Measurements from ENCODE around the gene TSPO.

Gene TSPO

GRCh38 chr22:43179911-43180195 lies 28.5 kb downstream of the TSPO start:
- DNase-seq, result no peak

GRCh38 chr22:43180670-43181069 lies 29.3 kb downstream of the TSPO start:
- no peak for DNase-seq

DNA sequence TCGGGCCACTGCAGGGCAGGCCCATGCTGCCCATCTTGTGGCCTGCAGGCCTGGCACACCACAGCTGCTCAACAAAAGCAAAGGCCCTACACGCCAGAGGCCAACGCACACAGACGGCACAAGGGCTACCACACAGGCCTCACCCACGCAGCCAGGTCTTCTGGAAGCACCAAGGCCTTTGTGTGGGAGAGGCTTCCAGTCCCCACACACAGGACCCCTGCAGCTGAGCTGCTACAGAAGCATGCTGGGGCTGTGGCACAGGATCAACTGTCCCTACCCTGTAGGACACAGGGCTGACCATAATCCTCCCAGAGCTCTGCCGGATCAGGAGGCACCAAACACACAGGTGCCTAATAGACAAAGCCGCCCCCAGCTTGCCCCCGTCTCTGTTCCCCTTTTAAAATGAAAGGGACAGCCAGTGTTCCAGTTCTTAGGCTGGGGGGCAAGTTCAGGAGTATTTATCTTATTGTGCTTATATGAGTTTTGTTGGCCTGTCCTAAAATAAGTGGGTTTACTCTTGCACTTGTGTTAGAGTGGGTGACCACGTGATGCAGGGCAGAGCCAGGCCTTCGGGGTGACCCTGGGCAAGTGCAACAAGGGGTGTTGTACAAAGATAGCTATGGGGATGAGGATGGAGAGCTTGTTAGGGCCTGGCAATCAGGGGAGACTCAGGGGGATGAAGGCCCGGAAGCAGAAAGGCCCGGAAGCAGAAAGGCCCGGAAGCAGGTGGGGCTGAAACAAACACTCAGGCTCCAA lies 30.1 kb downstream of the TSPO start:
- DNase-seq, result no peak

GRCh38 chr22:43182118-43182517 lies 30.8 kb downstream of the TSPO start:
- no peak for DNase-seq

DNA sequence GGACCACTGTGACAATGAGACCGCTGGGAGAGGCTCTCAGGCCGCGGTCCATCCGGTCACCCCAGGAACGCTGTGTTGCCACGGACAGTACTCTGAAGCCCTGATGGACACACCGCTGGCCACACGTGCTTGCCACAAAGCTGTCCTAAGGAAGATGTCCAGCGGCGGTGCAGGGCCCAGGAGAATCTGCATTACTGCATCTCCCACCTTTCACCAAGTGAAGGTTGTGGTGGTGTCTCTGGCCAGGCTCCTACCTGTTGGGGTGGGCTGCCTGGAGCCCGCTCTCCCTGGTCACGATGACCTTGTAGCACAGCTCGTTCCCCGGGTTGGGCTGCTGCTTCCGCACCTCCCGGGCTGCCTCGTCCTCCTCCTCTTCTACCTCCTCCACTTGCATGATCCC lies 31.4 kb downstream of the TSPO start:
- DNase-seq, result no peak

GRCh38 chr22:43183496-43184277 lies 32.3 kb downstream of the TSPO start:
- DNase-seq, result peak; percentile 25

GRCh38 chr22:43185860-43186261 lies 34.5 kb downstream of the TSPO start:
- DNase-seq, result peak; percentile 7

- peak; percentile 74 for DNase-seq
These were observed 35.2 kb downstream of the TSPO start, which contains the start of gene TTLL12 for GRCh38 chr22:43186272-43187170. TTLL12 (minus strand) TSS chr22:43187134; CDS start chr22:43187069, 65 bp downstream.

DNA sequence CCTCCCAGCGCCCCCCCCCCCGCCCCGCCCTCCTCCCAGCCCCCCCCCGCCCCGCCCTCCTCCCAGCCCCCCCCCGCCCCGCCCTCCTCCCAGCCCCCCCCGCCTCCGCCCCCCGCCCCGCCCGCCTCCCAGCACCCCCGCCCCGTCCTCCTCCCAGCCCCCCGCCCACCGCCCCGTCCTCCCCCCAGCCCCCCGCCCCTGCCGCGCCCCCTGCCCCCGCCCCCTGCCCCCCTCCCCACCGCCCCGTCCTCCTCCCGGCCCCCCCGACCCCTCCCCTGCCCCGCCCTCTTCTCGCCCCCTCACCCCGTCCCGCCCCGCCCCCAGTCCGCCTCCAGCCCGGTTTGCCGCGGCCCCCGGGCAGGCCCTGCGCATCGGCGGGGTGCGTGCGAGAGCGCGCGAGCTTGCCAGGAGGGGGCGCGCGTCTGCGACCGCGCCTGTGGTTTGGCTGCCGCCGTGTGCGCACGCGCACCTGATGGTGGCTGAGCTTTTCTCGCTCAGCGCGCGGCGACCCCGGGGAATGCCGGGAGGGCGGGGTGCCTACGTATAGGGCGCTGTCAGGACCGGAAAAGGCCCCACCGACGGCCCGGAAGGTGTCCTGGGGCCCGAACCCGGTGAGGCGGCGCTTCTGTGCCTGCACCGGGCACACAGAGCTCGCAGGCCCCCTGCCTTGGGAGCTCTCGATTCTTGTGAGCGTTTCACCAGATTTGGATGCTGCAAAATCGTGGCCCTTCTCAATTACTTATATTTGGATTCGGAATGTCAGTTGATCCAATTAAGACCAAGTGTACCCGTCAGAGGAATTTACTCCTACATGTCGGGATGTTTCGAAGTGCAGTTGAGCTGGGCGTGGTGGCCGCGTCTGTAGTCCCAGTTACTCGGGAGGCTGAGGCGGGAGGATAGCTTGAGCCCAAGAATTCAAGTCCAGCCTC lies 36.1 kb downstream of the TSPO start:
- peak; percentile 97 for DNase-seq

DNA sequence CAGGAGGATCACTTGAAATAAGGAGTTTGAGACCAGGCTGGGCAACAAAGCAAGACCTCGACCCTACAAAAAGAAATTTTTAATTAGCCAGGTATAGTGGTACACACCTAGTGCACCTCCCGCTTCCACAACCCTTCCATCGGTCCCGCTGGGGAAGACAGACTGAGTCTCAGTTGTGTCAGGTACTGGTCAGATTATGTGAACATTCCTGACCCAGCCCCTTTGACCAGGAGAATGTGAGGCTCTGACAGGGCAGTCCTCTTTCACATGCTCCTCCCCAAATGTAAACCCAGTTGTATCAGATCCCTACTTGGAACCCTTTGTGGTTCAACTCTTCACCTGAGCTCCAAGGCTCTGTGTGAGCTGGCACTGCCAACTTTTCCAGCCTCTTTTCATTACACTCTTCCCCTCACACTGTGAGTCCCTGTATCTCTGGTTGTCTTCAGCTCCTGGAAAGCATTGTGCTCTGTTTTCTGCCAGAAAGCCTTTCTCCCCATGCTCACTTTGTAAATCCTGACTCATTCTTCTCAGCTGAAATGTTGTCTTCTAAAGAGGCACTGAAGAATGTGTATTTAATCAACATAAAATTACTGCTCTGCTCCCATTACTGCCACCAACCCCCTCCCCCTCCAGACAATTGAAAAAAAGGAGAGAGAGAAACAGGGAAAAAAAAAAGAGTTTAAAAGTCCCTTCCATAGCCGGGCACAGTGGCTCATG lies 37.6 kb downstream of the TSPO start:
- no peak for DNase-seq

DNA sequence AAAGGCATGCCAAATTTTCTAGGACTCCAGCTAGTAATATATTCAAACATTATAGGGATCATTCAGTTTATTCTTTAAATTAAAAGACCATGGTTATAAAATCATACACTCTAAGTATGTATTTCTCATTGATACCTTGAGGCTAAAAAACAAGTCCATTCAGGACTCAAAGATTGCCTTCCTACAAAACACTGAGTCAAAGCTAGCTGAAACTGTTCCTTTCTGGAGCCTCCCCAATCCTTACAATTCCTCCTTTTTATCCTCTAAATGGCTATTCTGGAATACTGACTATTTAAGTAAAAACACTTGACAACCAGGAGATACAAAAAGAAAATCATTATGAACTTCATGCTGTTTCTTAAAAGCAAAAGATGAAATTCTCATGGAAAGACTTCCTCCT lies 40.5 kb downstream of the TSPO start:
- no peak for DNase-seq

GRCh38 chr22:43197271-43197941 lies 46.0 kb downstream of the TSPO start:
- no peak for DNase-seq

DNA sequence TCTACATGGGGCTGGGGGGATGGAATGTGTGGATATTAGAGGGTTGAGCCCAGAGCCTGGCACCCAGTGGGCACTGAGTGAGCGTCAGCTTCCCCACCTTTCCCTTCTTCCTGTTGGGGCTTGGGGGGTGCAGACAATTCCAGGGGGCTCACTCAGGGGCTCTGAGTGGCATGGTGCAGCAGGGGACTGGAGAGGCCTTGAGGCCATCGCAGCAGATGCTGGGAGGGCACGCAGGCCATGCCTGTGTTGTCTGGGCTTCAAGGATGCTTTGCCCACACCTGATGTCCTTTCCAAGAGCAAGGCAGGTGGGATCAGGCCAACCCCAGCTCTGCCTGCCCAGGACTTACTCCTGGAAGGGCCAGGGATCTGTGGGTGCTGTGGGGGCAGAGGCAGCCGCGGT lies 46.8 kb downstream of the TSPO start:
- DNase-seq, result no peak

- no peak for DNase-seq
These were observed 47.6 kb downstream of the TSPO start for GRCh38 chr22:43198936-43199335.

- no peak for DNase-seq
These were observed 48.2 kb downstream of the TSPO start for GRCh38 chr22:43199541-43199940.

DNA sequence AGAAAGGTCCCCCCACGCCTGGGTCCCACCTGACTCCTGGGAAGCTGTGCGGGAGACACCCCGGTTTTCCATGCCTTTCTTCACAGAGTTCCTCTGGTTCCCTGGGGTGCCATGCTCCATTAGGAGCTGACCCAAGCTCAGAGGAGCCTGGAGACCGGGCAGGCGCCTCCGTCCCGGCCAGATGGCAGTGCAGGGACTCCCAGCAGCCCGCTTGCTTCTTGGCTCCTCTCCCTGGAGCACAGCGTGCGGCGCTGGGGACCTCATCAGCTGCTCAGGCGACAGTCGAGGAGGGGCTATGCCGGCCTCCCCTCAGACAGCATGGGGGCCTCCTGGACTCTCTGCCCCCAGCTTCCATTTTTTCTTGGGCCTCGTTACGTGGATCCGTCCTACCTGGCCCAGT lies 48.7 kb downstream of the TSPO start:
- no peak for DNase-seq

DNA sequence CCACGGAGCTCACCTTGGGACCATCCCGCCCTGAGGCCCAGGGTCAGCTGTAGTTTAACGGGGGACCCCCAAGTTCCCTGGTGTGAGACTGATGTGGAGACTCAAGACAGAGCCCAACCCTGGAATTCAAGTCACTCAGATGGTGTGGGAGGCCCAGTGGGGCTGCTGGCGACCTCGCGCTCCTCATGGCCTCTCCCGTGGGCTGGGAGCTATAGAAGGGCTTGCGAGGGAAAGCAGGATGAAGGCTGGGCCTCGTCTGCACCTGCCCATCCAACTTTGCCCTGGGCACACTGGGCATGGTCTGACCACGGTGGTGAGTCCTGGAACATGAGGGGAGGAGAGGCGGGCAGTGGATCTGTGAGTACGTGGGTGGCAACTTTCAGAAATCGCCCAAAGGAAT lies 49.2 kb downstream of the TSPO start:
- no peak for DNase-seq

DNA sequence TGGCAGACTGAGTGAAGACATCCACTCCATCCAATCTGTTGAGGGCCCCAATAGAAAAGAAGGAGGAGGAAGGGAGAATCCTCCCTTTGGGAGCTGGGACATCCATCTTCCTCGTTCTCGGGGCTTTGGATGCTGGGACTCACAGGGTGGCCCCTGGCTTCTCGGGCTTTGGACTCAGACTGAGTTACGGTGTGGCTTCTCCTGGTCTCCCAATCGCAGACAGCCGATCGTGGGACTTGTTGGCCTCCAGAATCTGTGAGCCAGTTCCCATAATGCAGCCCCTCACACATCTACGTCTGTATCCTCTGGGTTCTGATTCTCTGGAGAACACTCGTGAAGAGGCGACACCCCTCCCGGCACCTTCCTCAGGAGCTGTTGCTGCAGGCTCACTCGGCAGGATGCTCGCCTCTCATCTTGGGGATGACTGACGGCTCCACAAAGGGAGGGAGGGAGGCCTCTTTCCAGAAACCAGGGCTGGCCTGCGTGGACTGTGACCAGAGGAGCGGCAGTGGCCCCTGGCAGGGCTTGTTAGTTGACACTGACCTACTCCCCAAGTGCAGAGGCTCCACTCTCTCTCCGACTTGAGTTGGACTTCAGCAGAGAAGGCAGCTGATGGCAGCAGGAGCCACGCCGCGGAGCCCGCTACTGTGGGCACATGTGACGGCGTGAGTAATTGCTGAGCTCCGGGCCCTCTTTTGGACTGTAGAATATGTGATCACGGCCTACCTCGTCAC lies 50.3 kb downstream of the TSPO start:
- DNase-seq, result no peak

- no peak for DNase-seq
These were observed 51.0 kb downstream of the TSPO start for GRCh38 chr22:43202326-43202725.

DNA sequence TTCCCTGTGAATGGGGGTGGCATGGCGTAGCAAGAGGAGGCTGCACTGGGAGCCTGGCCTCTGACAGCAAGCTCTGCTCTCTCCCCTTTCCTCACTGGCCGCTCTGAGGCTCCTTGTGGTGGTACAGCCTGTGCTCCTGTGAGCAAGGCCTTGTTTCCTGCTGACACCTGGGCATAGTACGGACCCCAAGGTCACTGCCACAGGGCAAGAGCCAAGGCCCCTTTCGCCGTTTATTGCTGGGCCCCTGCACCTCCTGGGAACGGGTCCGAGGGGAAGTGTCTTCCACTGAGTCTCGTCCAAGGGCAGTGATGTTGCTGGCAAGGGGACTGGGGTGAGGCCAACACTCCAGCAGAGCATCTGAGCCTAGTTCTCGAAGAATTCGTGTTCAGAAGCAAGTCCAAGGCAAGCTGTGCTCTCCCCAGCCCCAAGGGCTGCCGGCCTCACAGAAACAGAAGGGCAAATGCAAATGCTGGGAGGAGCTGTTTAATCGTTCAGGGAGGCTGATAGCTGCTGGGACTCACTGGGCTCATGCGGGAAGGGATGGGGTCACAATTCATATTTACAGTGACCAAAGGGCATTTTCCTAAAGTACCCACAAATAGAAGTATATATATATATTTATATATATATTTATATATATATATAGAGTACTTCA lies 51.5 kb downstream of the TSPO start:
- DNase-seq, result no peak

All from suppressor macrophage treated with lipopolysaccharide for 4 hours (primary cell).